Measurements from ENCODE around the gene FUBP3.

The FUBP3 gene

GRCh38 chr9:130609163-130609562 is 29.8 kb downstream of the FUBP3 start:
- no peak for DNase-seq

GRCh38 chr9:130610862-130611707 is 31.7 kb downstream of the FUBP3 start:
- no peak for DNase-seq

- DNase-seq, result no peak
Observed at GRCh38 chr9:130616451-130616850, 37.1 kb downstream of the FUBP3 start.

GRCh38 chr9:130623466-130623865 is 44.1 kb downstream of the FUBP3 start:
- no peak for DNase-seq

GRCh38 chr9:130624154-130624553 is 44.8 kb downstream of the FUBP3 start:
- DNase-seq, result no peak

- DNase-seq, result no peak
Observed at GRCh38 chr9:130626249-130626996, 47.0 kb downstream of the FUBP3 start.

- no peak for DNase-seq
Observed at GRCh38 chr9:130627051-130627450, 47.7 kb downstream of the FUBP3 start.

GRCh38 chr9:130627896-130628792 is 48.8 kb downstream of the FUBP3 start:
- no peak for DNase-seq

- no peak for DNase-seq
Observed at GRCh38 chr9:130629443-130630070, 50.2 kb downstream of the FUBP3 start.

GRCh38 chr9:130630071-130630450 is 50.7 kb downstream of the FUBP3 start:
- no peak for DNase-seq

- DNase-seq, result no peak
Observed at GRCh38 chr9:130630506-130631330, 51.3 kb downstream of the FUBP3 start.

GRCh38 chr9:130631331-130632080 is 52.1 kb downstream of the FUBP3 start:
- no peak for DNase-seq

GRCh38 chr9:130632081-130632710 is 52.8 kb downstream of the FUBP3 start:
- no peak for DNase-seq

- DNase-seq, result no peak
Observed at GRCh38 chr9:130632841-130633240, 53.5 kb downstream of the FUBP3 start.

GRCh38 chr9:130633336-130634190 is 54.2 kb downstream of the FUBP3 start:
- DNase-seq, result no peak

GRCh38 chr9:130634191-130634768 is 54.9 kb downstream of the FUBP3 start:
- peak; percentile 77 for DNase-seq

- DNase-seq, result peak; percentile 27
Observed at GRCh38 chr9:130634801-130635200, 55.4 kb downstream of the FUBP3 start.

- no peak for DNase-seq
Observed at GRCh38 chr9:130635306-130635705, 55.9 kb downstream of the FUBP3 start.
